SK-N-SH (cell line): ENCODE measurements around the gene SUFU. TPM values are rescaled to one million over a fixed set of nuclear protein-coding genes. Genes with fewer than 3 reads are reported as not detected.

Experiments
- CTCF ChIA-PET: fragments of 300-600, 350-600 bp; formaldehyde crosslinking; extraction: SDS; loops from one replicate; lab custom pipeline; 2021; lab: Yijun Ruan, JAX
- POLR2A ChIA-PET: fragments of 350-600 bp; sonication (Branson Sonifier 250); formaldehyde crosslinking; extraction: SDS; loops from one replicate; lab custom pipeline; 2020; ENCODE audit warnings: antibody characterized with exemption, inconsistent platforms; lab: Yijun Ruan, JAX
- DNase-seq: peaks from one replicate; pipeline ENCODE4 v3.0.0; 2012
- H2AFZ ChIP-seq: fragments of 200-600 bp; sonication (generic); 2 replicates; pipeline ENCODE4 v1.8.1; 2016; ENCODE audit warnings: antibody characterized with exemption, mild to moderate bottlenecking, low read depth
- H3F3A ChIP-seq: fragments of 200-600 bp; sonication (generic); replicated peaks from 2 replicates; pipeline ENCODE3; 2016; ENCODE audit warnings: antibody characterized with exemption, mild to moderate bottlenecking; ENCODE audit not compliant: insufficient read depth
- H3K27ac ChIP-seq, 2 experiments: fragments of 200-500 bp in 1 of 2; fragments of 200-600 bp in 1 of 2; sonication (Bioruptor generic) in 1 of 2; sonication (generic), shearing (Covaris generic) in 1 of 2; 2 replicates each; pipeline versions ENCODE4 v1.5.1 to v1.6.1; 2014 to 2016; ENCODE audit warnings: low read depth in 2 of 2, inconsistent platforms in 1 of 2, low read length in 1 of 2, mild to moderate bottlenecking in 1 of 2, mixed read lengths in 1 of 2
- H3K27me3 ChIP-seq: fragments of 200-600 bp; sonication (generic), shearing (Covaris generic); 2 replicates; pipeline ENCODE4 v1.6.1; 2016; ENCODE audit warnings: mixed run types; ENCODE audit not compliant: insufficient read depth
- H3K36me3 ChIP-seq, 2 experiments: fragments of 200-500 bp in 1 of 2; fragments of 200-600 bp in 1 of 2; sonication (Bioruptor generic) in 1 of 2; sonication (generic) in 1 of 2; replicated peaks in 1 of 2; 2 replicates each; pipeline versions ENCODE3 to v1.5.1; 2014 to 2016; ENCODE audit warnings: low read length in 1 of 2, mild to moderate bottlenecking in 1 of 2; ENCODE audit not compliant: insufficient read depth in 2 of 2, control insufficient read depth in 1 of 2
- H3K4me1 ChIP-seq, 2 experiments: fragments of 200-500 bp in 1 of 2; fragments of 200-600 bp in 1 of 2; sonication (Bioruptor generic) in 1 of 2; sonication (generic), shearing (Covaris generic) in 1 of 2; 2 replicates each; pipeline versions ENCODE4 v1.5.1 to v1.6.1; 2014 to 2016; ENCODE audit warnings: low read depth in 1 of 2, low read length in 1 of 2, mixed run types in 1 of 2; ENCODE audit not compliant: insufficient read depth in 2 of 2, control insufficient read depth in 1 of 2
- H3K4me2 ChIP-seq: fragments of 200-600 bp; sonication (generic), shearing (Covaris generic); 2 replicates; pipeline ENCODE4 v1.6.1; 2017; ENCODE audit warnings: mixed run types
- H3K4me3 ChIP-seq, 2 experiments: fragments of 200-500 bp in 1 of 2; fragments of 200-600 bp in 1 of 2; sonication (Bioruptor generic) in 1 of 2; sonication (generic), shearing (Covaris generic) in 1 of 2; 2 replicates each; pipeline versions ENCODE4 v1.5.1 to v1.8.1; 2014 to 2016; ENCODE audit warnings: low read depth in 2 of 2, inconsistent platforms in 1 of 2, low read length in 1 of 2, mild to moderate bottlenecking in 1 of 2, mixed read lengths in 1 of 2, moderate library complexity in 1 of 2
- H3K79me2 ChIP-seq: fragments of 200-600 bp; sonication (generic); 2 replicates; pipeline ENCODE4 v1.8.1; 2017; ENCODE audit warnings: mild to moderate bottlenecking; ENCODE audit not compliant: insufficient read depth
- H3K9ac ChIP-seq: fragments of 200-600 bp; sonication (generic); 2 replicates; pipeline ENCODE4 v1.6.1; 2017; ENCODE audit warnings: mixed run types
- H3K9me2 ChIP-seq: fragments of 200-600 bp; sonication (generic); 2 replicates; pipeline ENCODE4 v1.6.1; 2017; ENCODE audit warnings: mixed run types
- H3K9me3 ChIP-seq: fragments of 200-600 bp; sonication (generic); 2 replicates; pipeline ENCODE4 v1.6.1; 2017; ENCODE audit warnings: mixed run types, mild to moderate bottlenecking, moderate library complexity
- H4K20me1 ChIP-seq: fragments of 200-600 bp; sonication (generic); 2 replicates; pipeline ENCODE4 v1.6.1; 2017; ENCODE audit warnings: mild to moderate bottlenecking, mixed run types; ENCODE audit not compliant: insufficient read depth
- ELF1 ChIP-seq: IDR thresholded peaks from 2 replicates; pipeline ENCODE4 v1.4.0; 2012
- EP300 ChIP-seq, 2 experiments: IDR thresholded peaks; 2 replicates each; pipeline versions ENCODE4 v1.4.0 to v1.6.1; 2012; ENCODE audit warnings: borderline replicate concordance in 1 of 2, low read depth in 1 of 2, low read length in 1 of 2
- GABPA ChIP-seq: IDR thresholded peaks from 2 replicates; pipeline ENCODE4 v1.4.0; 2012; ENCODE audit warnings: low read depth, mild to moderate bottlenecking
- GATA2 ChIP-seq: sonication (generic); formaldehyde crosslinking; IDR thresholded peaks from 2 replicates; pipeline ENCODE4 v1.5.0; 2020; ENCODE audit warnings: mild to moderate bottlenecking, missing genetic modification reagents
- JUND ChIP-seq: IDR thresholded peaks from 2 replicates; pipeline ENCODE4 v1.4.0; 2012
- MEF2A ChIP-seq: IDR thresholded peaks from 2 replicates; pipeline ENCODE4 v1.4.0; 2012; ENCODE audit warnings: low read depth, borderline replicate concordance
- MXI1 ChIP-seq: IDR thresholded peaks from 2 replicates; pipeline ENCODE4 v1.6.1; 2012; ENCODE audit warnings: mild to moderate bottlenecking, low read depth, low read length, improper control_type of control experiment
- NFIC ChIP-seq: IDR thresholded peaks from 2 replicates; pipeline ENCODE4 v1.4.0; 2012; ENCODE audit warnings: borderline replicate concordance
- NRF1 ChIP-seq: IDR thresholded peaks from 2 replicates; pipeline ENCODE4 v1.6.1; 2012; ENCODE audit warnings: low read depth, mild to moderate bottlenecking, low read length
- POLR2AphosphoS5 ChIP-seq: IDR thresholded peaks from 2 replicates; pipeline ENCODE4 v1.6.1; 2012; ENCODE audit warnings: low read depth, low read length
- RAD21 ChIP-seq: IDR thresholded peaks from 2 replicates; pipeline ENCODE4 v1.6.1; 2012; ENCODE audit warnings: mild to moderate bottlenecking, low read length
- RCOR1 ChIP-seq: fragments of 150-350 bp; IDR thresholded peaks from 2 replicates; pipeline ENCODE4 v1.6.1; 2017; ENCODE audit warnings: antibody characterized with exemption, low read length
- TAF1 ChIP-seq: IDR thresholded peaks from 2 replicates; pipeline ENCODE4 v1.6.1; 2012; ENCODE audit warnings: low read depth, mild to moderate bottlenecking, low read length, moderate library complexity, borderline replicate concordance
- TCF12 ChIP-seq: IDR thresholded peaks from 2 replicates; pipeline ENCODE4 v1.4.0; 2012
- WGBS: methylation state at CpG from one replicate; pipeline ENCODE4 v1.1.6; 2017; ENCODE audit warnings: low lambda C conversion rate; 5-methylcytosine and 5-hydroxymethylcytosine counted together
- polyA plus RNA-seq, 3 experiments: library from polyadenylated mRNA; depleted of rRNA; stranded (reverse); fragments of >200 nt; gene quantifications; 2 replicates each; pipeline ENCODE4 v1.2.3, GENCODE V29; 2012
- TF ChIP-seq, protein P1 (sequence below): fragments of 200-600 bp; sonication (generic); IDR thresholded peaks from 2 replicates; pipeline ENCODE4 v1.6.1; 2017; ENCODE audit warnings: antibody characterized with exemption, mild to moderate bottlenecking, moderate library complexity
- TF ChIP-seq, protein P2 (sequence below): IDR thresholded peaks from 2 replicates; pipeline ENCODE4 v1.4.0; 2012; ENCODE audit warnings: low read depth, borderline replicate concordance
- TF ChIP-seq, protein P3 (sequence below): IDR thresholded peaks from 2 replicates; pipeline ENCODE4 v1.6.1; 2012; ENCODE audit warnings: mild to moderate bottlenecking, low read depth, low read length, moderate library complexity

SUFU gene
- polyA plus RNA-seq, 1 of the 3 experiments (the other 2 are of a cell fraction), result 5.7 TPM

DNA sequence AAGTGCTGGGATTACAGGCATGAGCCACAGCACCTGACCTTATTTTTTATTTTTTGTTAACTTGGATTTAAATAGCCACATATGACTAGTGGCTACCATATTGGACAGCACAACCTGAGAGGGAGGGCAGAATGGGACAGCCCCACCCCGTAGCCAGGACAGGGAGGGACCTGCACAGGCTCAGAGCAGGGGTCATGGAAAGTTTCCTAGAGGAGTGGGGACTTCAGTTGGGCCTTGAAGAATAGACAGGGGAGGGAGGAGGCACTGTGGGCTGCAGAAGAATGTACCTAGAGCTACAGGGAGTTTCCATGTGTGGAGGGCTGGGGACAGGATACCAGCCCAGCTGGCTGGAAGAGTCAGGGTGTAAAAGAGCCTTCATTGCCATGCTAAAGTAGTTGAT lies 149.3 kb downstream of the SUFU start (continued):
- TF ChIP-seq, protein P1, sequence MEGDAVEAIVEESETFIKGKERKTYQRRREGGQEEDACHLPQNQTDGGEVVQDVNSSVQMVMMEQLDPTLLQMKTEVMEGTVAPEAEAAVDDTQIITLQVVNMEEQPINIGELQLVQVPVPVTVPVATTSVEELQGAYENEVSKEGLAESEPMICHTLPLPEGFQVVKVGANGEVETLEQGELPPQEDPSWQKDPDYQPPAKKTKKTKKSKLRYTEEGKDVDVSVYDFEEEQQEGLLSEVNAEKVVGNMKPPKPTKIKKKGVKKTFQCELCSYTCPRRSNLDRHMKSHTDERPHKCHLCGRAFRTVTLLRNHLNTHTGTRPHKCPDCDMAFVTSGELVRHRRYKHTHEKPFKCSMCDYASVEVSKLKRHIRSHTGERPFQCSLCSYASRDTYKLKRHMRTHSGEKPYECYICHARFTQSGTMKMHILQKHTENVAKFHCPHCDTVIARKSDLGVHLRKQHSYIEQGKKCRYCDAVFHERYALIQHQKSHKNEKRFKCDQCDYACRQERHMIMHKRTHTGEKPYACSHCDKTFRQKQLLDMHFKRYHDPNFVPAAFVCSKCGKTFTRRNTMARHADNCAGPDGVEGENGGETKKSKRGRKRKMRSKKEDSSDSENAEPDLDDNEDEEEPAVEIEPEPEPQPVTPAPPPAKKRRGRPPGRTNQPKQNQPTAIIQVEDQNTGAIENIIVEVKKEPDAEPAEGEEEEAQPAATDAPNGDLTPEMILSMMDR, result no peak
- no peak for TF ChIP-seq EP300 (IDR thresholded peaks at IDR 0.05; ENCODE audit: borderline replicate concordance in 1 of 2, low read depth in 1 of 2, low read length in 1 of 2)
- no peak for TF ChIP-seq TCF12
- no peak for TF ChIP-seq NFIC
- no peak for TF ChIP-seq NRF1
- TF ChIP-seq, protein P2, sequence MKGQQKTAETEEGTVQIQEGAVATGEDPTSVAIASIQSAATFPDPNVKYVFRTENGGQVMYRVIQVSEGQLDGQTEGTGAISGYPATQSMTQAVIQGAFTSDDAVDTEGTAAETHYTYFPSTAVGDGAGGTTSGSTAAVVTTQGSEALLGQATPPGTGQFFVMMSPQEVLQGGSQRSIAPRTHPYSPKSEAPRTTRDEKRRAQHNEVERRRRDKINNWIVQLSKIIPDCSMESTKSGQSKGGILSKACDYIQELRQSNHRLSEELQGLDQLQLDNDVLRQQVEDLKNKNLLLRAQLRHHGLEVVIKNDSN, result no peak

DNA sequence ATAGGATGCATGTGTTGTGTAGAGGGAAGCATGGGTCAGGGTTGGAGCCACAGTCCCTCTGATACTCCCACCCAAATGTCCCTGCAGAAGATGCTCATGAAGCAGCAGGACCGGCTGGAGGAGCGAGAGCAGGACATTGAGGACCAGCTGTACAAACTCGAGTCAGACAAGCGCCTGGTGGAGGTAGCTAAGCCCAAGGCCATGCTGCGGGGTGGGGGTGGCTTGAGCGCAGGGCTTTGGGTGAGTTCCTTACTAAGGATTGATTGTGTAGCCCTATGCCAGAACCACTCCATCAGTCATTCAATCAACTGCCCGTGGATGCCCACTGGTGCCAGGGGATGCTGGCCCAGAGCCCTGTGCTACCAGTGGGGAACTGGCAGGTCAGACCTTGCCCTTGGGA lies 150.8 kb downstream of the SUFU start:
- Histone ChIP-seq H2AFZ (no peak overlapping the region), H3K9me2 (no peaks in the 10 kb centered on the region), H4K20me1 (peaks cover 63% of the 10 kb centered on the region), H3K4me1 (peaks cover under 1 to 20% of the 10 kb centered on the region in 2 experiments; a peak in 2 of 4 replicates), H3K36me3 (peaks cover 19 to 52% of the 10 kb centered on the region in 2 experiments), H3F3A (peaks cover 16% of the 10 kb centered on the region), H3K9ac (no peak overlapping the region), H3K4me3 (no peak overlapping the region), H3K4me2 (no peak overlapping the region), H3K79me2 (peaks cover 63% of the 10 kb centered on the region), H3K27me3 (no peaks in the 10 kb centered on the region), H3K9me3 (no peaks in the 10 kb centered on the region), H3K27ac (no peak overlapping the region)
- WGBS, result 88% methylated on average over 5 of the region's 7 CpGs
- ChIA-PET CTCF (interaction anchor here (2.2 kb wide), 1 partner anchor 10 kb away, joined by 8 read pairs; the partner anchor contains the start of gene TRIM8), POLR2A (interaction anchor here (0.5 kb wide), 1 partner anchor 16 kb away, joined by 5 read pairs; no protein-coding TSS in a partner anchor)
- no peak for DNase-seq
- TF ChIP-seq RCOR1, result no peak
- no peak for TF ChIP-seq RAD21
- TF ChIP-seq, protein P1, result no peak
- no peak for TF ChIP-seq MXI1
- TF ChIP-seq MEF2A, result no peak
- no peak for TF ChIP-seq GABPA
- TF ChIP-seq, protein P3, sequence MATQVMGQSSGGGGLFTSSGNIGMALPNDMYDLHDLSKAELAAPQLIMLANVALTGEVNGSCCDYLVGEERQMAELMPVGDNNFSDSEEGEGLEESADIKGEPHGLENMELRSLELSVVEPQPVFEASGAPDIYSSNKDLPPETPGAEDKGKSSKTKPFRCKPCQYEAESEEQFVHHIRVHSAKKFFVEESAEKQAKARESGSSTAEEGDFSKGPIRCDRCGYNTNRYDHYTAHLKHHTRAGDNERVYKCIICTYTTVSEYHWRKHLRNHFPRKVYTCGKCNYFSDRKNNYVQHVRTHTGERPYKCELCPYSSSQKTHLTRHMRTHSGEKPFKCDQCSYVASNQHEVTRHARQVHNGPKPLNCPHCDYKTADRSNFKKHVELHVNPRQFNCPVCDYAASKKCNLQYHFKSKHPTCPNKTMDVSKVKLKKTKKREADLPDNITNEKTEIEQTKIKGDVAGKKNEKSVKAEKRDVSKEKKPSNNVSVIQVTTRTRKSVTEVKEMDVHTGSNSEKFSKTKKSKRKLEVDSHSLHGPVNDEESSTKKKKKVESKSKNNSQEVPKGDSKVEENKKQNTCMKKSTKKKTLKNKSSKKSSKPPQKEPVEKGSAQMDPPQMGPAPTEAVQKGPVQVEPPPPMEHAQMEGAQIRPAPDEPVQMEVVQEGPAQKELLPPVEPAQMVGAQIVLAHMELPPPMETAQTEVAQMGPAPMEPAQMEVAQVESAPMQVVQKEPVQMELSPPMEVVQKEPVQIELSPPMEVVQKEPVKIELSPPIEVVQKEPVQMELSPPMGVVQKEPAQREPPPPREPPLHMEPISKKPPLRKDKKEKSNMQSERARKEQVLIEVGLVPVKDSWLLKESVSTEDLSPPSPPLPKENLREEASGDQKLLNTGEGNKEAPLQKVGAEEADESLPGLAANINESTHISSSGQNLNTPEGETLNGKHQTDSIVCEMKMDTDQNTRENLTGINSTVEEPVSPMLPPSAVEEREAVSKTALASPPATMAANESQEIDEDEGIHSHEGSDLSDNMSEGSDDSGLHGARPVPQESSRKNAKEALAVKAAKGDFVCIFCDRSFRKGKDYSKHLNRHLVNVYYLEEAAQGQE, result no peak
- TF ChIP-seq, protein P2, result no peak
- no peak for TF ChIP-seq JUND
- TF ChIP-seq TAF1, result no peak
- TF ChIP-seq POLR2AphosphoS5, result no peak
- TF ChIP-seq ELF1, result no peak
- no peak for TF ChIP-seq GATA2 (CRISPR knock-in tag)
